Fibroblast of skin of abdomen (primary cell): ENCODE measurements around the gene ZNF117. TPM values are rescaled to one million over a fixed set of nuclear protein-coding genes. Genes with fewer than 3 reads are reported as not detected.
A peak's percentile ranks its signal among the peaks of the same experiment; 100 is the strongest.
"Not testable (repeated sequence)": the region's sequence is repeated elsewhere in the genome, so short reads cannot be mapped to it uniquely, and the experiment has no call there.

Experiments
- DNase-seq: peaks from one replicate; pipeline ENCODE4 v3.0.0-alpha.2; 2013
- polyA plus RNA-seq, 2 experiments: library from polyadenylated mRNA; unstranded; fragments of 120-200 nt; gene quantifications; one replicate each; pipeline ENCODE4 v1.2.1, GENCODE V29; 2013; ENCODE audit not compliant: insufficient read length in 2 of 2

ZNF117 gene
- 4.7 TPM for polyA plus RNA-seq (2013, experiment 1 of 2; ENCODE audit: insufficient read length)
- polyA plus RNA-seq (2013, experiment 2 of 2; ENCODE audit: insufficient read length): 4.4 TPM

DNA sequence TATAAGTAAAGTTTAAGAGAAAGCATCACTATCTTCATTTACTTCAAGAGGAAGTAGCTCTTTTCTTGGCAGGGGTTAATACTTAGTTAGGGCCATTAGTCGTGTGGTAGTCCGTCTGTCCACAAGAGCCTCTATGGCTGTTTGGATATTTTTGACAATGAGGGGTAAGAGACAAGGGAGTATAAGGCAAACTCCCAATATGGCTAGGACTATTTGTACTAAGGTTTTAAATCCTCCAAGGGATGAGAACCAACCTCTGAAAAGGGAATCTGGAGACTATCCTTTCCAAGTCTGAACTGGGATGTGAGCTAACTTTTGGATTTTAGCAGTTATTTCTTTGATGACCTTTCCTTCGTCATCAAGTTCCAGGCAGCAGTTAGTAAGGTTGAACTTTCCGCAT is at the start of gene ZNF117:
TSS of gene ZNF117 (minus strand) at position 101 of the 400 bp plus-strand sequence.
- DNase-seq: no peak

DNA sequence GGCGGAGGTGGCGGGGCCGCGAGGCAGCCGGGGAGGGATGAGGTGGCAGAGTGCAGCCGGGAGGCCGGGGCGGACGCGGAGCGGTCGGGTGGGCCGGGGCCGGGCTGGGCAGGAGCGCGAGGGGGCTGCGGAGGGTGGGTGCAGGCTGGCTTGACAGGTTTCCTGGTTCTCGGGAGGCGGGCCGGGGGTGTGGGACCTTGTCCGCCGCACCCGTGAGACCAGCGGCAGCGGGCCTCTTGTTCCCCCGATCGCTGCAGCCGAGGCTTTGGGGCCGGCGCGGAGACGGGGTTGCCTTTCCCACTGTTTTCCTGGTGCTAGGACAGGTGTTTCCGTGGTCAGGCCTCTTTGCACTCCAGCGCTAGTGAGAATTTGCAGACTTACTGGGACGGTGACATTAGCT is 47.9 kb upstream of the ZNF117 start:
- DNase-seq: peak; percentile 5

DNA sequence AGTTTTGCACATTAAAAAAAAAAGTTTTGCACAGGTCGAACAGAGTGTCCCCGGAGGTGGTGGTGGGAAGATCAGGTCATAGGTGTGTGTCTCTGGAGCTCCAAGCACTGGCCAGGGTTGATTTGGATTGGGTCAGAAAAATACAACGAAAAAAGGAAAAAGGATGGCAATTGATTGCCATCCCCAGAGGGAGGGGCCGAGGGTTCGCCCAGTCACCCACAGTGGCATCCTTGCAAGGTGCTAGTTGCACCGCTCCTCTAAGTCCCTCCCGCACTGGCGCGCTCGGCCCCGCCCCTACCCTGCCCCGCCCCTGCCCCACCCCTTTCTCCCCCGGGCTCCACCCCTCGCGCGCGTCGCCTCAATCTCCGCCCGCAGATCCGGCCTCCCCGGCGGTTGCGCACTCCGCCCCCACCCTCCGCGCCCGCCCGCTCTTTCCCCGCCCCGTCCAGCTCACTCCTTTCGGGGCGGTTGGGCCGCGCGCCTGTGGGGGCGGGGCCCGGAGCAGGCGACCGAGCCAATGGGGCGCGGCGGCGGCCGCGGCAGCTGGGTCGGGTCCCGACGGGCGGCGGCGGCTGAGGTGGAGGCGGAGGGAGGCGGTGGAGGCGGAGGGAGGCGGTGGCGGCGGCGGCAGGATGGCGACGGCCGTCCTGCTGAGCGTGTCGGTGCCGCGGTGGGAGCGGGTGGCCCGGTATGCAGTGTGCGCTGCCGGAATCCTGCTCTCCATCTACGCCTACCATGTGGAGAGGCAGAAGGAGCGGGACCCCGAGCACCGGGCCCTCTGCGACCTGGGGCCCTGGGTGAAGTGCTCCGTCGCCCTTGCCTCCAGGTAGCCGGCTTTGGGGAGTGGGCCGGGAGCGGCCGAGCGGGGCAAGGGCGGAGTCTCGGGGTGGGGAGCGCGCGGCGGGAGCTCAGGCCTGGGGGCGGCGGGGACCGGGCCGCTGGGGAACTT is 47.2 kb upstream of the ZNF117 start:
- DNase-seq: peak; percentile 95

DNA sequence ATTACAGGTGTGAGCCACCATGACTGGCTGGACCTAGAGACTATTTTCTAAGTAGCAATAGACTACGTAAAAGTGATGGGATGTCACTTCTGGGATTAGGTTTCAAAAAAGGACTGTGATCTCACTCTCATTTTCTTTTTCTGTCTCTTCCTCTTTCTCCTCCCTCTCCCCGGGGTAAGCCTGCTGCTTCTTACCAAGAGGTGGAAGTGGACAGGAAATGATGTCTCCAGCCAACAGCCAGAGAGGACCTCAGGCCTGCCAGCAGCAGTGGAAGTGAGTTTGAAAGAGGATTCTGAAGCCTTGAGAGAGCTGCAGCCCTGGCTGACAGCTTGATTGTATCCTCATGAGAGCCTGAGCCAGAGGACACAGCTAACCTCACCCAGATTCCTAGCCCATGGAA is 45.7 kb upstream of the ZNF117 start:
- not testable (repeated sequence) for DNase-seq

DNA sequence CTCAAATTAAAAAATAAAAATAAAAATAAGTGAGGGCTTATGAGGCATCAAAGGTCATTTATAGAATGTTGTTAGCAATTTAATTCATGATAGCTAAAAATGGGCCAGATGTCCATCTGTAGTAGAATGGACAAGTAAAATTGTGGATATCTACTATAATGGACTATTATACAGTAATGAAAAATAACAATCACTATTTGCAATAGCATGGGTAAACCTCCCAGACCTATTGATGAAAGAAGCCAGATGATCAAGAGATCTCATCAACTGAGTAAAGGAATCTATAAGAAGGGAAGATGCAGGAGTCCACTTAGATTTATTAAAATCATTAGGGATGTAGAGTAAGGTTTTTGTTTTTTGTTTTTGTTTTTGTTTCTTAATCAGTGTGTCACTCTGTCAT is 44.6 kb upstream of the ZNF117 start:
- not testable (repeated sequence) for DNase-seq

DNA sequence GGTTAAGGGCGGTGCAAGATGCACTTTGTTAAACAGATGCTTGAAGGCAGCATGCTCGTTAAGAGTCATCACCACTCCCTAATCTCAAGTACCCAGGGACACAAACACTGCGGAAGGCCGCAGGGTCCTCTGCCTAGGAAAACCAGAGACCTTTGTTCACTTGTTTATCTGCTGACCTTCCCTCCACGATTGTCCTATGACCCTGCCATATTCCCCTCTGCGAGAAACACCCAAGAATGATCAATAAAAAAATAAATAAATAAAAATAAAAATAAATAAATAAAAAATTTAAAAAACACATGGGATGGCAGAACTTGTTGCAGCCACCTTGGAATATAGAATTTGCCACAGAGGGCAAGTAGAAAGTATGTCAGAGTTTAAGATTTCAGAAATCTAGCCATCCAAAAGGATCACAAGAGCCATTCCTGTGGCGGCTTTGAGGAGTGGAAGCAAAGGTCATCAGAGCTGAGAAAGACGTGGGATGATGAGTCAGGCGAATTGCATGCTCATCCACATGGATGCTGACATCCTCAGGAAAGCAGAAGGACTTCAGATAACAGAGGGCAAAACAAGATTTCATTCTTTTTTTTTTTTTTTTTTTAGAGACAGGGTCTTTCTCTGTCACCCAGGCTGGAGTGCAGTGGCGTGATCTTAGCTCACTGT is 43.4 kb upstream of the ZNF117 start:
- DNase-seq: peak; percentile 22

DNA sequence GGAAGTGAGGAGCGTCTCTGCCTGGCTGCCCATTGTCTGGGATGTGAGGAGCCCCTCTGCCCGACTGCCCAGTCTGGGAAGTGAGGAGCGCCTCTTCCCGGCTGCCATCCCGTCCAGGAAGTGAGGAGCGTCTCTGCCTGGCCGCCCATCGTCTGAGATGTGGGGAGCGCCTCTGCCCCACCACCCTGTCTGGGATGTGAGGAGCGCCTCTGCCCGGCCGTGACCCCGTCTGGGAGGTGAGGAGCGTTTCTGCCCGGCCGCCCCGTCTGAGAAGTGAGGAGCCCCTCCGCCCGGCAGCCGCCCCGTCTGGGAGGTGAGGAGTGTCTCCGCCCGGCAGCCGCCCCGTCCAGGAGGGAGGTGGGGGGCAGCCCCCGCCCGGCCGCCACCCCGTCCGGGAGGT is 42.6 kb upstream of the ZNF117 start:
- not testable (repeated sequence) for DNase-seq

DNA sequence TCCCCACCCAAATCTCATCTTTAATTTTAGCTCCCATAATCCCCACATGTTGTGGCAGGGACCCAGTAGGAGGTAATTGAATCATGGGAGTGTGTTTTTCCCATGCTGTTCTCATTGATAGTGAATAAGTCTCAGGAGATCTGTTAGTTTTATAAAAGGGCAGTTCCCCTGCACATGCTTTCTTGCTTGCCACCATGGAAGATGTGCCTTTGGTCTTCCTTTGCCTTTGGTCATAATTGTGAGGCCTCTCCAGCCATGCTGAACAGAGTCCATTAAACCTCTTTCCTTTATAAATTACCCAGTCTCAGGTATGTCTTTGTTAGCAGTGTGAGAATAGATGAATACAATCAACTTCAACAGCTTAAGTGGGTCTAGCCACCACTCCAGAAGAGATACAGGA is 34.2 kb upstream of the ZNF117 start:
- not testable (repeated sequence) for DNase-seq

DNA sequence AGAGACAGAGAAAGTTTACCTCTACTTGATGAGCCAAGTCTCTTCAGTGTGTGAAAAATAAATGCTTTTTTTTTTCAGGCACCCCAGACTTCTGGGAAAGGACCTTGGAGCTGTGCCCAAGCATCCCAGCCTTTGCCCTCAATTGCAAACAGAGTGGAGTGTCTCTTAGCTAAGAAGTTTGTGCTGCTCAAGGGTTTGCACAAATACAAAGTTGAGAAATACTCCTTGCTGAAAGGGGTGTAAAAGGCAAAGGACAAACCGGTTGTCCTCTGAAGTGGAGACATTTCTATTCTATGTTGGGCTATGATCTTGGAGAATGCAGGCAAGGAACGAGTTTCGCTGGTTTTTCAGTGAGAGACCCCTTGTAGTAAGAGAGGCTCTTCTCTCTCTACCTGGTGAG is 30.1 kb upstream of the ZNF117 start:
- DNase-seq: not testable (repeated sequence)

DNA sequence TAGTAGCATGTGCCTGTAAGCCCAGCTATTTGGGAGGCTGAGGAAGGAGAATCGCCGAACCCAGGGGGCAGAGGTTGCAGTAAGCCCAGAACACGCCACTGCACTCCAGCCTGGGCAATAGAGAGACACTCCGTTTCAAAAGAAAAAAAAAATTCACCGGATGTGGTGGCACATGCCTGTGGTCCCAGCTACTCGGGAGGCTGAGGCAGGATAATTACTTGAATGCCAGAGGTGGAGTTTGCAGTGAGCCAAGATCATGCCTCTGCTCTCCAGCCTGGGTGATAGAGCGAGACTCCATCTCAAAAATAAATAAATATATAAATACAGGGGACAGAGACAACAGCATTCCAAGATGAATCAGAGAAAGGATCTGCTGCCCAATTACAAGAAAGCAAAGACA is 19.0 kb upstream of the ZNF117 start:
- DNase-seq: not testable (repeated sequence)

DNA sequence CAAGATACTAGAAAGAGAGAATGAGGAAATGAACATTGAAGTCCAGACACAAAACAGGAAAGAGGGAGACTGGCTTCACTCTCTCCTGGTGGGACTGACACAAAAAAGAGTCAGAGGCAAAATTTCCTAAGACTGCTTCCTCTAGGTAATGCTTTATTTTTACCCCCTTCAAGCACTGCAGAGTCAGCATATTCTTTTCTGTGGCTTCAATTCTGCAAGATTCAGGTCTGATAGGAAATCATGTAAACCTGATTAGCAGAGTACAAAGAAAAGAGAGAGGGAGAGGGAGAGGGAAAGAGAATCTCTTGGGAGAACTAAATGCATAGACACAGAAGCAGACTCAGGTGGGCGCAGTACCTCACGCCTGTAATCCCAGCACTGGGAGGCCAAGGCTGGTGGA is 18.6 kb upstream of the ZNF117 start:
- not testable (repeated sequence) for DNase-seq

DNA sequence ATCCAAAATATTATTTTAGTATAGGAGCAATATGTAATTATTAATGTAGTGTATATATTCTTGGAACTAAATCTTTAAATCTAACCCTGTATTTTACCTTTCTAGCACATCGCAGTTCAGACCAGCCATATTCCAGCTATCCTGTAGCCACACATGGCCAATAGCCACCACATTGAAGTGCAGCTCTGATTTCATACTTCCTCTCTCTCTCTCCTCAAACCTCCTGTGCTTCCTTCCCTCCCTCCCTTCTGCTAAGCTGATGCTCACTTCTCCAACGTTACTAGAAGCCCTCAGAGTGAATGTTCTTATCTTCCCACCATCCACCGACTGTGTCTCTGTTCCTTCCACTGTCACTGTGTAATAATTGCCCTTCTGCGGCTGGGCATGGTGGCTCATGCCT is 16.2 kb upstream of the ZNF117 start:
- DNase-seq: not testable (repeated sequence)

DNA sequence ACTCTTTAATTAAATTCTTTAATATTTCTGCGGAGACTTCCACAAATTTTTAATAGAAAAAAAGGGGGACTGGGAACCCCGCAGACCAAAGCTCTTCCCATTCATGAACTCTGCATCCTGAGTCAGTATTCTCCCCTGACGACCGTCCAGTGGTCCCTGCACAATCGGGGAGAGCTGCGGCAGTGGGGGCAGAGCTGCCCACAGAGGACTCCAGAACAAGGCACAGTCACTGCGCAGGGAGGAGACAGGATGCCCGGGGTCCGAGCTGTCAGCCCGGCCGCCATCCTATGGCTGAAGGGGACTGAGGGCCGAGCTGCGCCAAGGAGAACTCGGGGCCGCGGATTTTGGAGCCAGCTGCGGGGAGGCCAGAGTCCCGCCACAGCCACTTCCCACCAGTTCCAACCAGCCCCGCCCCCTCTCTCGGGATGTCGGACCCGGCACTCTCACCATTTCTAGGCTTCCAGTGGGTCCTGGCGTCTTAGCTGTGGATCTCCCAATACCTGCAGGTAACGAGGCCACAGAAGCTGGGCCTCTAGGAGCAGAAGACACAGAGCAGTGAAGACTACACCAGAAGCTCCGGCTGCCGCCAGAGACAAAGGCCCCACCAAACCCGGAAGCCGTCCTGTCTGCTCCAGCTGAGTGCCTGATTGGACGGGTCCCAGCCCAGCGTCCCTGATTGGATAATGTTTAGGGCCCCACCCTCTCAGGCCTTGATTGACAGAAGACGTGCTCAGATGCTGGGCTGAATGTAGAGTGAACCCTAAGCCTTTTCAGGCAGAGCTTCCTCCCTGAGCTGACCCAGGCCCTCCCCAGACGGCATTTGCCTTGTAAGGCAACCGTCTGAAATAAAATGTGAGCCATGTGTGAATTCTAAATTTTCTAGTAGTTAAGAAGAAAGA is 15.5 kb upstream of the ZNF117 start, which contains the start of gene ERV3-1:
TSS of gene ERV3-1 (minus strand) at position 594 of the 899 bp plus-strand sequence. CDS start 13,661 bp downstream, outside the sequence.
- peak; percentile 95 for DNase-seq

DNA sequence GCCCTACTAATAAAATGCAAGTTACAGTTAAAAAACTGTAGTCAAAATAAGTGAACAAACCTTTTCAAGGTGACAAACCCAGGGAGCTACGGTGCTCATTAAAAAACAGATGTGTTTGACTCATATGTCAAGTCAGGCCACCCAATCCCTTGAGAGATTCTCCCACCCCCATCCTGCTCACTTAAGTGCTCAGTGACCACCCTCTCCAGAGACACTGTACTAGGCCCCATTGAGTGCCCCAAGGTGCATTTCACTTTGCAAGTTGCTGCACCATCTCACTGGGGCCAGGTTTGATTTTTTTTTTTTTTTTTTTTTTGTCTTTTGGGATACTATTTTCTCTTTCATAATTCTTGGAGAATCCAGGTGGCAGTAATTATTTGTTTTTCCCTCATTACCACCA is 13.7 kb upstream of the ZNF117 start:
- no peak for DNase-seq

DNA sequence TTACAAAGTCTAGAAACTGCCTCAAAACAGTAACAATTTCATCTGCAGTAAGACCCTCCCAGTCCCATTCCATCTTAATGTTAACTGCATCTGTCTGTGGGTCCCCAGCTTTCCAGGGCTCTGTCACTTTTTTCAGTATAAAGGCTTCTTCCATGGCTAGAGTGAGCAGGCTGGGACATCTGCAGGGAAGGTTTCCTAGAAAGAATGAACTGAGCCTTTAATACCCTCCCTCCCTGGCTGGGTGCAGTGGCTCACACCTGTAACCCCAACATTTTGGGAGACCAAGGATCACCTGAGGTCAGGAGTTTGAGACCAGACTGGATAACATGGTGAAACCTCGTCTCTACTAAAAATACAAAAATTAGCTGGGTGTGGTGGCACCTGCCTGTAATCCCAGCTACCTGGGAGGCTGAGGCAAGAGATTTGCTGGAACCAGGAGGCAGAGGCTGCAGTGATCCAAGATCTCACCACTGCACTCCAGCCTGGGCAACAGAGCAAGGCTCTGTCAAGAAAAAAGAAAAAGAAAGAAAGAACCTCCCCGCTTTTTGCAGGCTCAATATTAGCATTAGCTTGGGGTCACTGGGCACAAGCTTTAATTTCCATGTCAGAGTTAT is 12.2 kb upstream of the ZNF117 start:
- no peak for DNase-seq

DNA sequence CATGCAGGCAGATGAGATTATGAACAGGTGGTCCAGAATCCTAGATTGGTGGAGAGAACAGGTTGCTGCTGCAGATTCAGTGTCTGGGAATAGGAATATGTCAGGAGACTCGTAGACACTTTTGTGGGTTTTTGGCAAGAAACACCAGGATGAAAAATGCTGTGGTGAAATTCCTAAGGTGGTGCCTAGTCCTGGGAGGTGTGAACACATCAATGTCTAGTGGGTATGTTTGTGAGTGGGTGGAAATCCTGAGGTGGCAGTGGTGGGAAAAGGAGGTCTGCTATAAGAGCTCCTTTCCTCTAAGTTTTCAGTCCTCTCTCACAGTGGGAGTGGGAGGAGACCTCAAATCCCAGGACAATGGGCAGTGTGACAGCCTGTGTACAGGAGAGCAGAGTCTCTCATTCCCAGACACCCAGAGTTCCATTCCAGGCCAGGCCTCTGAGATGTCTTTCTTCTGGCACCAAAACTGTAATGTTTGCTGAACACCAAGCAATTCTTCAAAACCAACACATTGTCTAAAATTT is 10.5 kb upstream of the ZNF117 start:
- DNase-seq: no peak

DNA sequence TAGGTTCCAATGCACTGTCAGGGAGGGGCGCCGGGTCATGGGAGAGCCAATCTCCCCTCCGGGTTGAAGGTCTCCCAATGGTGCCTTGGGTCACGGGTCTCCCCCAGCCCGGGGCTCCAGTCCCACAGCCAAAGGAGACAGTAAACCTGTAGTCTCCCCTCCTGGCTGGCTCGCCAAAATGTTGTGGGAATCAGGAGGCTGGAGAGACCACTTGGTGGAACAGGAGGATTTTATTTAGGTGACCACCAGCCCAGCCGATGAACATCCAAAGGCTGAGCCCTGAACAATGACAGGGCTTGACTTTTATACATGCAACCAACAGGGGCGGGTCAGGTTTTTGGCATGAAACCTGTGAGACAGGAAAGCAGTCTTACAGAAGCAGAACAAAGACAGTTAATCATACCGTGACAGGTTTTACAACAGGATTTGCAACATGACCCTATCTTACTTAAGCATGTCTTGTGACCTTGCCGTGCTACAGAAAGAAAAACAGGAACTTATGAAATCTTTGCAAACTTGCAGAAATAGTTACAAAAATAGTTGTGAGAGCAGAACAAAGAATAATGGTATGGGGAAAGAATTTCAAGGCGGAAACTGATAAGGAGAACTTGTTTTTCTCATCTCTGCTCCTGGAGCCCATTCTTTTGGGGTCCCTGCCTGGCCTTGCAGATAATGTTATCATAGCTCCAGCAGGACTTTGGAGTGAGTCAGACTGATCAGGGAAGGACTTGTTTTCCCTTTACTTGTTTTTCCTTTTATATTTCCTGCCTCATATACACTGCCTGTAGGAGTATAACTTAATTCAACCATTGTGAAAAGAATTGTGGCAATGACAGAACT is 8.5 kb upstream of the ZNF117 start:
- DNase-seq: no peak

DNA sequence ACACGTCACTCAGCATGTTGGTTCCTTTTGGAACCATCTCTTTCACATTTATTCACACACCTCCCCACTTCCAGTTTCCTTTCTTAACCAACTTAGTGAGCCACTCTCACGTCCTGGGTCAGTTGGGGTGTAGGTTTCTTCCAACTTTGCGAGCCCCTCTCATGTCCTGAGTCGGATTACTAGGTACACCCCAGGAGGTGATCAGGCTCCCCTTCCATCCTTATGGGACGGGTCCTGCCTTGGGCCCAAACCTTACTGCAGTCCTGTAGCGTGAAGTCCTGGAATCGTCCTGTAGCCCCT is 8.0 kb upstream of the ZNF117 start:
- no peak for DNase-seq

DNA sequence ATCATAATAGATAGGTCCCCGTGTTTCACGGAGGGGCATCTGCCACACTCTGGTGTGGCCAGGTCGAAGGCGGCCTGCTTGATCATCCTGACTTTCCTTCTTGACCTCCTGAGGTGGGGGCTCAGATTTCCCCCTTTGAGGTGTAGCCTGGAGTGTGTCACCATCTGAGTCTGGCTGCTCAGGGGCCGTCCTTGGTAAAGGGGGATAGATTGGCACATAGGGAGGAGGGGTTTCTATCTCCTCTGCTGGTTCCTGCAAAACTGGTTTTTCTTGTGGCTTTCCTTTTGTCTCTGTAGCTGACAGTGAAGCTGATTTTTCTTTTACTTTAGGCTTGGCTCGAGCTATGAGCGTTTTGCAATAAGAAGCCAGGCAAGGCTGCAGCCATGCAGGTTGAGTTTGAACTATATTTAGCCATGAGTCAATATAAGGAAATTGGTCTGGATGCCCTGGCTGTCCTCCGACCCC is 7.1 kb upstream of the ZNF117 start:
- peak; percentile 16 for DNase-seq

DNA sequence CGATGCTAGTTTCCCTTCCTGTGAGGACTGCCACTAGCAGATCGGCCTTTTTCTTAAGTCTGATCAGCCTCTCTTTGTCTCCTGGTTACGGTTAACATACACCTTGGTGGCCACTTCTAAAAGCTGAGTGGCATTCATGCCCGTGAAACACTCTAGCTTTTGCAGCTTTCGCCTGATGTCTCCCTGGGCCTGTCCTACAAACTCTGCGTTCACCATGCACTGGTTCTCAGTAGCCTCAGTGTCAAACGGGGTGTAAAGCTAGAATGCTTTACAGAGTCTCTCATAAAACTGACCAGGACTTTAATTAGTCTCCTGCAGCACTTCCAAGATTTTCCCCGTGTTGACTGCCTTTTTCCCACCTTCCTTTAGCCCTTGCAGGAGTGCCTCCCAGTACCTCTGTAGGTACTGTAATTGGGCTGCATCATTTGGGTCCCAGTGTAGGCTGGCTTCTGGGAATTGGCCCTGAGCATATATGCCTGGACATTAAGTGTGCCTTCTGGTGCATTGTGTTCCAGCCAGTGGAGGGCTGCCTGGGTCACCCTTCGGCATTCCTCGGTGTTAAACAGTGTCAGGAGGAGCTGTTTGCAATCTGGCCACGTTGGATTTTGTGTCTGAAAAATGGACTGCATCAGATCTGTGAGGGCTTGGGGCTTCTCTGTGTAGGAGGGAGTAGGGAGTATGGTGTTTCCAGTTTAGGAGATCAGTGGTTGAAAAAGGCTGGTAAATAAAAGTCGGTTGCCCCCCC is 6.5 kb upstream of the ZNF117 start:
- DNase-seq: no peak
